WI38 (cell line): ENCODE results near the gene AGBL4.
"Not testable (repeated sequence)": the region's sequence is repeated elsewhere in the genome, so short reads cannot be mapped to it uniquely, and the experiment has no call there.

Experiments used
- H3K4me3 ChIP-seq: 2 replicates; pipeline ENCODE4 v1.5.1; 2011; ENCODE audit warnings: low read depth, mild to moderate bottlenecking, control low read depth, low read length
- TF ChIP-seq, protein P1 (sequence below): IDR thresholded peaks from 2 replicates; pipeline ENCODE4 v1.5.1; 2012; ENCODE audit warnings: low read depth, mild to moderate bottlenecking, control low read depth, low read length

AGBL4 gene

DNA sequence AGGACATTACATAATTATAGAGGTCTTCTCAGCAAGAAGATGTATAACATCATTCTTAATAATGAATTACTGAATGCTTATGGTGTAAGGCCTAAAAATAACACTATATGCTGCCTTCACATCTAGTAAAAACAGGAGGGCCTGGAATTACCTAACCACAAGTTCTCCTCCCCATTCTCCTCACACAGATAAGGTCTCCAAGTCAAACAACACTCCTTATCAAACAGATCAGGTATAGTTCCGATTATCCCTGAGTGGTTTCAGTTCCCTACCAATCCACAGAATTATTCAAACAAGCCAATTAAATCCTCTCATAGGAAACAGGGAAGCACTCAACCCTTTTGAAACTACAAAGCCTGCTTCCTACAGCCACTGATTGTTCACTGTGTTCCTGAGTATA lies 4.0 kb upstream of the AGBL4 start:
- TF ChIP-seq, protein P1, sequence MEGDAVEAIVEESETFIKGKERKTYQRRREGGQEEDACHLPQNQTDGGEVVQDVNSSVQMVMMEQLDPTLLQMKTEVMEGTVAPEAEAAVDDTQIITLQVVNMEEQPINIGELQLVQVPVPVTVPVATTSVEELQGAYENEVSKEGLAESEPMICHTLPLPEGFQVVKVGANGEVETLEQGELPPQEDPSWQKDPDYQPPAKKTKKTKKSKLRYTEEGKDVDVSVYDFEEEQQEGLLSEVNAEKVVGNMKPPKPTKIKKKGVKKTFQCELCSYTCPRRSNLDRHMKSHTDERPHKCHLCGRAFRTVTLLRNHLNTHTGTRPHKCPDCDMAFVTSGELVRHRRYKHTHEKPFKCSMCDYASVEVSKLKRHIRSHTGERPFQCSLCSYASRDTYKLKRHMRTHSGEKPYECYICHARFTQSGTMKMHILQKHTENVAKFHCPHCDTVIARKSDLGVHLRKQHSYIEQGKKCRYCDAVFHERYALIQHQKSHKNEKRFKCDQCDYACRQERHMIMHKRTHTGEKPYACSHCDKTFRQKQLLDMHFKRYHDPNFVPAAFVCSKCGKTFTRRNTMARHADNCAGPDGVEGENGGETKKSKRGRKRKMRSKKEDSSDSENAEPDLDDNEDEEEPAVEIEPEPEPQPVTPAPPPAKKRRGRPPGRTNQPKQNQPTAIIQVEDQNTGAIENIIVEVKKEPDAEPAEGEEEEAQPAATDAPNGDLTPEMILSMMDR, result no peak
- H3K4me3 ChIP-seq, result no peak overlapping the region

DNA sequence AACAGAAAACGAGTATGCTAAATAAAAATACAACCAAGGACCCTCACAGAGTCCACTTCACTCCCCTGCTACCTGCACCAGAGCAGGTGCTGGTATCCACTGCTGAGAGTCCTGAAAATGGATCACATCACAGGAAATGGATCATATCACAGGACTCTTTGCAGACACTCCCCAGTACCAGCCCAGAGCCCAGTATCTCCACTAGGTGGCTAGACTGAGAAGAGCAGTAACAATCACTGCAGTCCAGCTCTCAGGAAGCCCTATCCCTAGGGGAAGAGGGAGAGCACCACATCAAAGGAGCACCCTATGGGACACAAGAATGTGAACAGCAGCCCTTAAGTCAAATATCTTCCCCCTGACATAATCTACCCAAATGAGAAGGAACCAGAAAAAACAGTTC lies 28.0 kb downstream of the AGBL4 start:
- TF ChIP-seq, protein P1, result no peak
- H3K4me3 ChIP-seq, result no peak overlapping the region

DNA sequence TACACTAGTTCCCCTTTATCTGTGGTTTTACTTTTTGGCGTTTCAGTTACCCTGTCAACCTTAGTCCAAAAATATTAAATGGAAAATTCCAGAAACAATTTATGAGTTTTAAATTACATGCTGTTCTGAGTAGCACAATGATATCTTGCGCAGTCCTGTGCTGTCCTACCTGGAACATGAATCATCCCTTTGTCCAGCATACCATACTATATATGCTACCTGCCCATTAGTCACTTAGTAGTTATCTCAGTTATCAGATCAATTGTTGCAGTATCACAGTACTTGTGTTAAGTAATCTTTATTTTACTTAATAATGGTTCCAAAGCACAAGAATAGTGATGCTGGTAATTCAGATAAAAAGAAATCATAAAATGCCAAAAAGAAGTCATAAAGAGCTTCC lies 52.7 kb downstream of the AGBL4 start:
- H3K4me3 ChIP-seq, result no peak overlapping the region
- TF ChIP-seq, protein P1, result no peak

DNA sequence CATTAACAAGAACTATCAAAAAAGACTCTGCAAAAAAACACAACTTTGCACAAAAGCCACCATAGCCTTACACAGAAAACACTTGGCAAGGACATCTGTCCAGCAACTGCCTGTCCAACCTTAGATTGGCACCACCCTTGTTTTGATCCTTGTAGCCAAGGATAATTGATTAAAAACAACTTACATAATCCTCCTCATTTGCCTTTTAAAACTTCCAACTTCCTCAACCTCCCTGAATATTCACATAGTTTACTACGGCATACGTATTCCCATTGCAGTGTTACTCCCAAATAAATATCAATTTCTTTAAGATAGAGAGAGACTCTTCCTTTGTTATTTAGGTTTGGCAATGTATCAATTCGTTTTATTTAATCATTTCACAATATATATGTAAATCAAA lies 72.4 kb downstream of the AGBL4 start:
- no peak overlapping the region for H3K4me3 ChIP-seq
- TF ChIP-seq, protein P1, result no peak

DNA sequence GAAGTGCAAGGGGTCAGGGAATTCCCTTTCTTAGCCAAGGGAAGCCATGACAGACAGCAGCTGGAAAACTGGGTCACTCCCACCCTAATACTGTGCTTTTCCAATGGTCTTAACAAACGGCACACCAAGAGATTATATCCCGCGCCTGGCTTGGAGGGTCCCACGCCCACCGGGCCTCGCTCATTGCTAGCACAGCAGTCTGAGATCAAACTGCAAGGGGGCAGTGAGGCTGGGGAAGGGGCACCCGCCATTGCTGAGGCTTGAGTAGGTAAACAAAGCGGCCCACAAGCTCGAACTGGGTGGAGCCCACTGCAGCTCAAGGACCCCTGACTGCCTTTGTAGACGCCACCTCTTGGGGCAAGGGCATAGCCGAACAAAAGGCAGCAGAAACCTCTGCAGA lies 108.5 kb downstream of the AGBL4 start:
- H3K4me3 ChIP-seq, result not testable (repeated sequence)

DNA sequence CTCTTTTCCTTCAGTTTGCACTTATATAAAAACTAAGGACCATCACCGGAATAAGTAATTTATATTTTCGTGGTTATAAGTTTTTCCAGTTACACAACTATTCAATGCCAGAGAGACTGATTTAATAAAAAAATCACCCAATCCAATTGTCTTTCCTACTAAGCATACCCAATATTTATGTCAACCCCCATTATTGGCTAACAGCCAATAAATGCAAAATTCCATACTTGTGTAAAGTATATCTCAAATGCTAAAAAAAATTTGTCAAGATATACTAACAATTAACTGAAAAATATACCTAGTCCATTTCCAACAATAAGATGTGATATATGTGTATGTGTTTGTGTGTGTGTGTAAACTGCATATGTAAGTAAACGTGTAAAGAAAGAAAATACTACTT lies 117.4 kb downstream of the AGBL4 start:
- TF ChIP-seq, protein P1, result no peak
- H3K4me3 ChIP-seq, result no peak overlapping the region

DNA sequence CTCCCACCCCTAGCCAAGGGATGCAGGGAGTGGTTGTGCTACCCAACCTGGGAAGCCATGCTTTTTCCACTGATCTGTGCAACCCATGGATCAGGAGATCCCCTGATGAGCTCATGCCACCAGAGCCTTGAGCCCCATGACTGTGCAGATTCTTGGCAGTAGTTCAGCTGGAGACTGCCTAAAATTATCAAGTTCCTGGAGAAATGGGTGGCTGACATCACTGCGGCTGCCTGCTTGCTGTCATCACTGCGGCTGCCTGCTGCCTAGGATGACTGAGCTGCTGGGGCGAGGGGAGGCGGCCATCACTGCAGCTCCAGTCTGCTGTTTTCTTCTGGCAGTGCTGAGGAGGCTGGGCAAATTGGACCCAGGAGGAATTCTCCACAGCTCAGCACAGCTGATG lies 159.2 kb downstream of the AGBL4 start:
- H3K4me3 ChIP-seq, result no peak overlapping the region
- TF ChIP-seq, protein P1, result no peak

DNA sequence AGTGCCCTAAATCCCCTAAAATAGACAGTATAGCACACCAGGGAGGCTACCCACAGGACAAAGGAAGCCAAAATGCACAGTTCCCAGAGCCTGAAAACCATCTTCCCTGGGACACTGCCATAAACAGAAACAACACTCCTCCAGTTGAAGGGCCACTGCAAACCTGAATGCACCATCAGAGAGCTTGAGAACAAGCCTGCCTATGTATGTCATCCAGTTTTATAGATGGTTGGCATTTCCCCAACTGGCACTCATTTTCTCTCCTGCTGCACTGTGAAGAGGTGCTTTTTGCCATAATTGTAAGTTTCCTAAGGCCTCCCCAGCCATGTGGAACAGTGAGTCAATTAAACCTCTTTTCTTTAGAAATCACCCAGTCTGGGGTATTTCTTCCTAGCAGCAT lies 169.0 kb downstream of the AGBL4 start:
- H3K4me3 ChIP-seq, result no peak overlapping the region
- TF ChIP-seq, protein P1, result no peak
